HepG2 (cell line): Measurements from ENCODE around the gene RPRD1A.

Experiments used
- NR2F1 ChIP-seq, 2 experiments: fragments of 450-650 bp in 1 of 2; formaldehyde crosslinking in 1 of 2; IDR thresholded peaks; 2 replicates each; pipeline versions ENCODE4 v1.5.0 to v1.6.1; 2016 to 2020; ENCODE audit warnings: mild to moderate bottlenecking in 1 of 2, missing compliant biosample characterization in 1 of 2, missing genetic modification reagents in 1 of 2, moderate library complexity in 1 of 2
- TAF15 ChIP-seq: fragments of 200-400 bp; formaldehyde crosslinking; IDR thresholded peaks from one replicate; pipeline ENCODE4 v1.6.1; 2018; ENCODE audit warnings: mild to moderate bottlenecking, low read depth, low read length; ENCODE audit not compliant: poor library complexity, severe bottlenecking
- ZNF260 ChIP-seq: sonication (generic); formaldehyde crosslinking; IDR thresholded peaks from 2 replicates; pipeline ENCODE4 v1.4.0; 2020; ENCODE audit warnings: missing genetic modification reagents, low read depth, mild to moderate bottlenecking, borderline replicate concordance
- ZNF619 ChIP-seq: sonication (generic); formaldehyde crosslinking; IDR thresholded peaks from 2 replicates; pipeline ENCODE4 v1.4.0; 2020; ENCODE audit warnings: mild to moderate bottlenecking, missing genetic modification reagents
- TF ChIP-seq, protein P1 (sequence below): sonication (generic); formaldehyde crosslinking; IDR thresholded peaks from 2 replicates; pipeline ENCODE4 v1.5.0; 2020; ENCODE audit warnings: mild to moderate bottlenecking, missing genetic modification reagents, moderate library complexity
- TF ChIP-seq, protein P2 (sequence below), 2 experiments: fragments of 450-650 bp in 1 of 2; sonication (generic) in 1 of 2; formaldehyde crosslinking; IDR thresholded peaks; 2 replicates each; pipeline versions ENCODE4 v1.5.0 to v1.8.0; 2020 to 2022; ENCODE audit warnings: mild to moderate bottlenecking in 1 of 2, missing genetic modification reagents in 1 of 2

DNA sequence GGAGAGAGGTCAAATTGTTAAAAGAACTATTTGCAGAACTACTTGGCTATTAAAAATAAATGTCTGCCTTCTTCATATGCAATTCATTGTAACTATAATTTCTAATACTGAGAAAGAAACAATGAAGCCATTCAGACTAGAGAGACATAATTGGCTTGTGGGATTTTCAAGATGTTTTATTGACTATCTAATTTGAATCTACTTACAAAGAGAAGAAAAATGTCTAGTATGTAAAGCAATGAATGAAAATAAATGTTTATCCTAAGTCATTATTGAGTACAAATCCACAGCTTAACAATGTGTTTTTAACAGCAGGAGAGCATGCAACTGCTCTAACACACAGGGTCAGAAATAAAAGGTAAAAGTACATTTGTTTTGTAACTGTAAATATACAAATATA lies 75.7 kb downstream of the RPRD1A start:
- TF ChIP-seq, protein P1, sequence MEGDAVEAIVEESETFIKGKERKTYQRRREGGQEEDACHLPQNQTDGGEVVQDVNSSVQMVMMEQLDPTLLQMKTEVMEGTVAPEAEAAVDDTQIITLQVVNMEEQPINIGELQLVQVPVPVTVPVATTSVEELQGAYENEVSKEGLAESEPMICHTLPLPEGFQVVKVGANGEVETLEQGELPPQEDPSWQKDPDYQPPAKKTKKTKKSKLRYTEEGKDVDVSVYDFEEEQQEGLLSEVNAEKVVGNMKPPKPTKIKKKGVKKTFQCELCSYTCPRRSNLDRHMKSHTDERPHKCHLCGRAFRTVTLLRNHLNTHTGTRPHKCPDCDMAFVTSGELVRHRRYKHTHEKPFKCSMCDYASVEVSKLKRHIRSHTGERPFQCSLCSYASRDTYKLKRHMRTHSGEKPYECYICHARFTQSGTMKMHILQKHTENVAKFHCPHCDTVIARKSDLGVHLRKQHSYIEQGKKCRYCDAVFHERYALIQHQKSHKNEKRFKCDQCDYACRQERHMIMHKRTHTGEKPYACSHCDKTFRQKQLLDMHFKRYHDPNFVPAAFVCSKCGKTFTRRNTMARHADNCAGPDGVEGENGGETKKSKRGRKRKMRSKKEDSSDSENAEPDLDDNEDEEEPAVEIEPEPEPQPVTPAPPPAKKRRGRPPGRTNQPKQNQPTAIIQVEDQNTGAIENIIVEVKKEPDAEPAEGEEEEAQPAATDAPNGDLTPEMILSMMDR (CRISPR knock-in tag) = no peak
- TF ChIP-seq ZNF619 (CRISPR knock-in tag) (no peak), TAF15 (no peak), ZNF260 (CRISPR knock-in tag) (no peak), NR2F1 (CRISPR knock-in tag; IDR thresholded peaks at IDR 0.05) (no peak)
- TF ChIP-seq, protein P2, sequence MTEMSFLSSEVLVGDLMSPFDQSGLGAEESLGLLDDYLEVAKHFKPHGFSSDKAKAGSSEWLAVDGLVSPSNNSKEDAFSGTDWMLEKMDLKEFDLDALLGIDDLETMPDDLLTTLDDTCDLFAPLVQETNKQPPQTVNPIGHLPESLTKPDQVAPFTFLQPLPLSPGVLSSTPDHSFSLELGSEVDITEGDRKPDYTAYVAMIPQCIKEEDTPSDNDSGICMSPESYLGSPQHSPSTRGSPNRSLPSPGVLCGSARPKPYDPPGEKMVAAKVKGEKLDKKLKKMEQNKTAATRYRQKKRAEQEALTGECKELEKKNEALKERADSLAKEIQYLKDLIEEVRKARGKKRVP (CRISPR knock-in tag; IDR thresholded peaks at IDR 0.05) = no peak
